GM19455 (cell line): ENCODE measurements around the gene LBHD2.

Source experiments
- ATAC-seq: cut with Tn5 transposase; IDR thresholded peaks from one replicate; pipeline ENCODE4 v1.9.1; 2021; ENCODE audit not compliant: unreplicated experiment

Gene LBHD2

DNA sequence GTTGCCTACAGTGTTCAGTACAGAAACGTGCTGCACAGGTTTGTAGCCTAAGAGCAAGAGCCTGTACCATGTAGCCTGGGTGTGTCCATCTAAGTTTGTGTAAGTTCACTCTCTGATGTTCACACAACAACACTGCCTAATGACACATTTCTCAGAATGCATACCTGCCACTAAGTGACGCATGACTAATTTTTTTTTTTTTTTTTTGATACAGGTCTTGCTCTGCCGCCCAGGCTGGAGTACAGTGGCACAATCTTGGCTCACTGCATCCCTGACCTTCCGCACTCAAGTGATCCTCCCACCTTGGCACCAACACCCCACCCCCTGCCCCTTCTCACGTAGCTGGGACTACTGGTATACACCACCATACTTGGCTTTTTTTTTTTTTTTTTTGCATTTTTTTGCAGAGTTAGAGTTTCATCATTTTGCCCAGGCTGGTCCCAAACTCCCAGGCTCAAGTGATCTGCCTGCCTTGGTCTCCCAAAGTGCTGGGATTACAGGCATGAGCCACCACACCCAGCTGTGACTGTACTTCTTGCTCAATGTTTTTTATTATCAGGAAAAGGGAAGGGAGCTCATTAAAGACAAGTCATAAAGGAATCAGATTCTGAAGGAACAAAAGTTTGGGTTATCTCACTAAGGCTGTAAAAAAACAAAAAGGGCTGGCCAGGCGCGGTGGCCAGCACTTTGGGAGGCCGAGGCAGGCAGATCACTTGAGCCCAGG lies 16.6 kb upstream of the LBHD2 start:
- ATAC-seq, result no peak

GRCh38 chr14:103068351-103069073 lies 15.5 kb upstream of the LBHD2 start:
- ATAC-seq, result no peak

DNA sequence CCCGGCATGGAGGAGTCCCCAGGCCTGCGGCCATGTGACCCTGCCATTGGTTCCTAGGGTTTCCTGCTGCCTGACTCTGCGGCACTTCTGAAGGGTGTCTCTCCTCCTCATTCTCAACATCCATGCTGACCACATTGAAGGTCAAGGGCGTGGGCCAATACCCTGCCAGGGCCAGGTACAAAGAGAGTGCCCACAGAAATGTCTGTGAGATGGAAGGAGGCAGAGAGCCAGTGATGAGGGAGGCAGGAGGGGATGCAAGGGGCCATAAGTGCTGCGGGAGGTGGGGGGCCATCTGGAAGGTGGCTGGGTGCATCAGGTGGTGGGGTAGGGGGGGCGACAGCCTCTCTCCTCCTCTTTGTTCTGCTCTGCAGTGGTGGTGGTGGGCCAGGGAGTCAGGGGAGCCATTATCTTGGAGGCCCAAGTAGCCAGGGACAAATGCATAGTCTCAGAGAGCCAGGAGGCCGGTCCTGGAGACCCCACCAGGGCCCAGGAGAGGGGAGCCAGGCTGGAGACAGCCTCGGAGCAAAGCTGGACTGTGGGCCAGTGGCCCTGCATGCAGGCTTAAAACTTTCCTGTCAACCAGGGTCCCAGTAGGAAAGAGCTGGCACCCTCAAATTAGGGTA lies 13.6 kb upstream of the LBHD2 start:
- no peak for ATAC-seq

GRCh38 chr14:103070971-103071542 lies 13.0 kb upstream of the LBHD2 start:
- ATAC-seq, result no peak

DNA sequence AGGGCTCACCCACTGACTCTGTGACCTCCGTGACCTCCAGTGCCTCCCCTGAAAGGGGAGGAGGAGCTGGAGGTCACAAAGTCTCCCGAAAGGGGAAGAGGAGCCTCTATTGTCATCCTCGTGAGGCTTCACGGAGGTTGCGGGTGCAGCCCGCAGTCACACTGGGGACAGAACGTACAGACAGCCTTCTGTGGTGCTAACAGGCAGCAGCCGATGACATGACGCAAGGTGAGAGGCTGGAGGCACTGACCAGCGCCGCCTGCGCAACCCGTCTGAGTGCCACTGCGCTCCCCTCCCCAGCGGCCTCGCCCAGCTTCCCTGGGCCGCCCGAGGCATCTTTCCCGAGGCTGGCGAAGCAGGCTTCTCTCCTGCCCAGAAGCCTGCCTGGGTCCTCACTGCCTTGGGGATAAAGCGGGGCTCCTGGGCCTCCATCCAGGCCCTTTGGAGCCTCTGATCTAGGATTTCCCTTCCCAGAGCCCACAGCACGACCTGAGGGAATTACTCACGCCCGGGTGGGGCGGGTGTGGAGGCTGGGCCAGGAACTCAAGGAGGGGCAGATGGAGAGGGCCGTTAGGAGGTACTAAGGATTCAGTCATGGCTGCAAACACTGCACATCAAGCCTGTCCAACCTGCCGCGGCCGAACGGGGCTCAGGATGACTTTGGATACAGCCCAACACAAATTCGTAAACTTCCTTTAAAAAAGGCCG lies 12.3 kb upstream of the LBHD2 start:
- ATAC-seq, result no peak

GRCh38 chr14:103072595-103073366 lies 11.2 kb upstream of the LBHD2 start:
- no peak for ATAC-seq

DNA sequence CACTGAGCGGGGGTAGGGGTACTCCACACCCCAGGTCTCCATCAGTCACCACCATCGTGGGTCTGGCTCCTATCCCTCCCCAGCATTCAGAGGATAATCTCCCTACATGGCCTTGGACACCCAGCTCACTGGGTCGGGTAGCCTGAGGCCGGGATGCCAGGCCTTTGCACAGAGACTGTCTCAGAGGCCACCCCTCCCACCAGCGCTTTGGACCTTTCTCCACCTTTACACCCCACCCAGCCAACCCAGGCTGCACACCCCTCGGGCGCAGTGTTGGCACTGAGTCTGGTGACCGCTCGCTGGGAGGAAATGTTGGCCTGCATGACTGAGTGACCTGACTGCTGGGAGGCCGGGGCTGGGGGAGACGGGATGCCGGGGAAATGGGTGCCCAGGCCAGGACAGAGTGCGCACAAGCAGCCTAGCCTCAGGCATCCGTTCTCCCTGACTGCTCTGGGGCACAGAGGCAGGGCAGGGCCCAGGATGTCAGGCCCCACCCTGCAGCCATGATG lies 10.6 kb upstream of the LBHD2 start:
- no peak for ATAC-seq

DNA sequence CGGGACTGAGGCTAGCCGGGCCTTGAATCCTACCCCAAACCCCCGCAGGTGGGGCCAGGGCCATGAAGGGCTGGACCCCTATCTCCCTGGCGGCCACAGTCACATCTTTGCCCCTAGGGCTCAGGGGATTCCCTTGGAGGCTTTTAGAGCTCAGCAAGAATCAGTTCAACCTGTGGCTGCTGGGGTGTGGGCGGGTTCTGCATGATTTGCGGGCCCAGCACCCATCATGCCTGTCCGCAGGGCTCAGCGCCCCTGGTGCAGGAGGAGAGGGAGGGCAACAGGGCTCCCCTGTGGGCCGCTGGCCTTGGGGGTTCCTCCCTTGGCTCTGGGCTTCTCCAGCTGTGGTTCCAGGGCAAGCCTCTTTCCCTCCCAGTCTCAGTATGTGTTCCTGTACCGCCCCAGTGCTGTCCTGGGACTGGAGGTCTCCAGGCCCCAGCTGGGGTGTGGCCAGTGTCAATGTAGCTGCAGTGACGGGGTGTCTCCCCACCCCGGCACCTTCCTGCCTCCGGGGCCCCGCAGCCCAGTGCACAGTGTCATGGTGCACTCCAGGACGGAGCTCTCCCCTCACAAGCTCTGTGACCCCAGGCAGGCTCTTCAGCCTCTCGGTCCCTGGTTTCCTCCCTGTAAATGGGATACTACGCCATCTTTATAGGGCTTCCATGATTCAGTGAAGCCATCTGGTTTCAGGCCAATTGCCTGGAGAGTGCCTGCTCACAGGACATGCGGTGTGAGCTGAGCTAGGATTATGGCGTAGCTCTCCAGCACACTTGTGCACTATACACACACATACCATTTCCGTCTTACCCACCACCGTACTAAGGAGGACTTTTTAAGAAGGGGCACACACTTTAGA lies 9.9 kb upstream of the LBHD2 start:
- ATAC-seq, result no peak

DNA sequence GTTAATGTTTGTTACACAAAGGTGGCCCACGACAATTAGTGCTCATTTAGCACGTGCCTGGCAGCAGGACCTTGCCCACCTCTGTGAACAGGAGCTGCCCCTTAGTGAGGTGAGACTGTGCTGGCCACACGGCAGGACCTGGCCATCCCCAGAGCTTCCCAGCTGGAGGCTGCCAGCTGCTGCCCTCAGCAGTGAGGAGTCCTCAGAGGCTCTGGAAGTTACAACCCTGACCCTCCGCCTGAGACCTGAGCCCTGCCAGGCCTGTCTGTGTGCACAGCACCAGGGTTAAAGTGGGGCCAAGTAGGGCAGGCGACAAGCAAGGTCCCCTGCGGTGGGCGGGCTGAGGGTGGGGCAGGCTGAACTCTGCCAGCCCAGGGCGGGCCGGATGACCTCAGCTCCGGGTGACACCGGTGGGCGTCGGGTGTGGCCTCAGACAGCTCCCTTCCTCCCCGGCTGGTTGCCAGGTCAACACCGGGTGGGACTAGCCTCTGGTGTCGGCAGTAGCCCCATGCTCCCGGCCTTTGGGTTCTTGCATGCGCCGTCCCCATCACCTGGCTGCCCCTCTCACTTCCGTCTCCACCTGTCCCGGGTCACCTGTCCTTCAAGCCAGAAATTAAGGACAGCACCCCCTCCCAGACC lies 9.2 kb upstream of the LBHD2 start:
- no peak for ATAC-seq

- peak; percentile 55 for ATAC-seq
Observed at GRCh38 chr14:103078420-103078749, 5.6 kb upstream of the LBHD2 start.

DNA sequence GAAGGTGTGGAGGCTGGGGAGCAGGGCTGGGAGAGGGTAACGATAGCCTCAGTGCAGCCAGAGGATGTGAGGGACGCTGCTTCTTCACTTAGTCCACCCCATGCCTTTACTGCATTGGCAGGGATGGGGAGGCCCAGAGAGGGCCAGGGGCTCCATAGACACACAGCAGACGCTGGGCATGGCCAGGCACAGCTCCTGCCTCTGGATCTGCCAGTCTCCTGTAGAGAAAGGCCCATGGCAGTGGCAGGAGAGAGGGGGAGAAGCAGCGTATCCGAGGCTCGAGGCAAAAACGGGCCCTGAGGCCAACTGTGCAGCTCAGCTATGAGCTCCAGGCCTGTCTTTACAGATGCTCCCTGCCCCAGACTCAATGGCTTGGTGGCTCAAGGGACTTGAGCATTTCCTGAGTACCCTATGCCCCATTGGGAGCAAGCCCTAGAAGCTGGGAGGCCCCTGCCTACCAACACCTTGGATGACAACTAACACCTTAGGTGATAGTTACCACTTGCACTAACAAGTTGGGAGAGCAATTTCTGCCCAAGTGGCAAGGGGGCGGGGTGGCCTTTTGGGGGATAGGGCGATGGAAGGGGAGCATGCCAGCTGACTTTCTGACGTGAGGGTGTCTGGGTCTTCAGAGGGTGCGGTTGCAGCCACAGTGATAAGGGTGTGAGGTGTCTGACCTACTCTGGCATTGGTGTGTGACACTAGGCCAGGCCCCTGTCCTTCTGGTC lies 5.0 kb upstream of the LBHD2 start:
- no peak for ATAC-seq

DNA sequence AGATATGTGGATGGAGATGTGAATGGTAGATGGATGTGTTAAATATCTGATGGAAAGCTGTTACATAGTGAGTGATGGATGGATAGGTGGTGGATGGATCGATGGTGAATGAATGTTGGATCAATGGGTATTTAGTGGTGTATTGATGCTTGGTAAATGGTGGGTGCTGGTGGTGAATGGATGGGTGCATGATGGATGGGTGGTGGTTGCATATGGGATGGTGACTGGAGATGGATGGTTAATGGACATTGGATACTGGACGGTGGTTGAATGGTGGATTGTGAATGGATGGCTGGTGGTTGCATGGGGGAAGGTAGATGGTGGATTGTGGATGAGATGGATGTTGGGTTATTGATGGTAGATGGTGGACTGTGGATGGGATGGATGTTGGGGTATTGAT lies 2.1 kb upstream of the LBHD2 start:
- no peak for ATAC-seq

GRCh38 chr14:103085106-103086091 lies 1.4 kb downstream of the LBHD2 start:
- no peak for ATAC-seq

DNA sequence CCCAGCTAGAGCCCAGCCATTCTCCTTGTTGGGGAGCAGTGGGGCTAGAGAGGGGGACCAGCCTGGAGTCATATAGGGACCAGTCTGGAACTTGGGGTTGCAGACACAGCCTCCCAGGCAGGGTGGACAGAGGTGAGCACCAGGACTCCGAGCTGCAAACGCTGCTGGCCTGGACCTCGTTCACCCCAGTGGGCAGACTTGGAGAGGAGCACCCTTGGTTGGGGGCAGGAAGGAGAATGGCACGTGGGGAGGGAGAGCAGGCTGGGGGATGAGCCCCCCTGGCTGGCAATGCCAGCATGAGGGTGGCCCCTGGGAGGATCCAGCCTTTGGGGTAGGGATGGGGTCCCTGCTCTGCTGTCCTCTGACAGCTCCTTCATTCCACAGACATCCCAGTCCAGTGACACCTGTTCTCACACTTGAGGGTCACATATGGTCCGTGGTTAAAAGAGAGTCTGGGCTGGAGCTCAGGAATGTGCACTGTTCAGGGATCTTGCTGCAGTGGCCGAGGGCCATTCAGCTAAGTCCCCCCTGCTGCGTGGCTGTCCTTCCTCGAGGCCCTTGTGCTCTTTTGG lies 2.8 kb downstream of the LBHD2 start:
- no peak for ATAC-seq

GRCh38 chr14:103087343-103087835 lies 3.4 kb downstream of the LBHD2 start:
- no peak for ATAC-seq

DNA sequence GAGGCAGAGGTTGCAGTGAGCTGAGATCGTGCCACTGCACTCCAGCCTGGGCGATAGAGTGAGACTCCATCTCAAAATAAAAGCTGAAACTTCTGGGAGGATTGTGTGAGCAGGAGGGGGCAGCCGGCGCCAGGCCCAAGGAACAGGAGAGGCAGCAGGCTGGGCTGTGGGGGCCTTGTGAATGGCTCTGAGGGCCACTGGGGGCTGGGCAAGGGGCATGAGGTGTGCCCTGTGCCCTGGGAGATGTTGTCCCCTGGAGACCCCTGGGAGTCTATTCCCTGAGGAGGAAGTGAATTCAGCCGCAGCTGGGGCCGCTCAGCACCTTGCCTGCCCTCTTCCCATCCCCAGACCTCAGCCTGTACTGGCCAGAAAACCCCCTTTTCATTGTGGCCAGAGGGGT lies 4.9 kb downstream of the LBHD2 start:
- no peak for ATAC-seq
